HG02623 (cell line): ENCODE data around the gene CHRNB4.

Experiments used
- ATAC-seq: cut with Tn5 transposase; IDR thresholded peaks from one replicate; pipeline ENCODE4 v1.9.1; 2021; ENCODE audit warnings: moderate library complexity; ENCODE audit not compliant: unreplicated experiment

Gene CHRNB4

GRCh38 chr15:78634210-78635145 is 6.5 kb downstream of the CHRNB4 start:
- no peak for ATAC-seq

GRCh38 chr15:78633348-78633747 is 7.7 kb downstream of the CHRNB4 start:
- no peak for ATAC-seq

GRCh38 chr15:78630886-78631633 is 9.9 kb downstream of the CHRNB4 start:
- ATAC-seq: no peak

- no peak for ATAC-seq
Measured at GRCh38 chr15:78629716-78630065, 11.3 kb downstream of the CHRNB4 start.

- no peak for ATAC-seq
Measured at GRCh38 chr15:78629031-78629715, 11.8 kb downstream of the CHRNB4 start.

GRCh38 chr15:78628227-78628626 is 12.8 kb downstream of the CHRNB4 start:
- ATAC-seq: no peak

- ATAC-seq: no peak
Measured at GRCh38 chr15:78627348-78627747, 13.7 kb downstream of the CHRNB4 start.

GRCh38 chr15:78626381-78626995 is 14.5 kb downstream of the CHRNB4 start:
- ATAC-seq: no peak

GRCh38 chr15:78625606-78626280 is 15.3 kb downstream of the CHRNB4 start:
- ATAC-seq: no peak

GRCh38 chr15:78624651-78625590 is 16.1 kb downstream of the CHRNB4 start:
- ATAC-seq: no peak

GRCh38 chr15:78623786-78624497 is 17.1 kb downstream of the CHRNB4 start:
- no peak for ATAC-seq

- no peak for ATAC-seq
Measured at GRCh38 chr15:78621810-78622402, 19.1 kb downstream of the CHRNB4 start.

- ATAC-seq: no peak
Measured at GRCh38 chr15:78620527-78621421, 20.2 kb downstream of the CHRNB4 start, which contains the start of gene CHRNA3. CHRNA3 (minus strand) TSS chr15:78620996; CDS start chr15:78620794, 202 bp downstream.

- ATAC-seq: no peak
Measured at GRCh38 chr15:78620021-78620526, 20.9 kb downstream of the CHRNB4 start.

GRCh38 chr15:78619022-78619950 is 21.7 kb downstream of the CHRNB4 start:
- no peak for ATAC-seq

GRCh38 chr15:78618490-78618934 is 22.5 kb downstream of the CHRNB4 start:
- no peak for ATAC-seq
